ENCODE measurements around the gene ESPL1. TPM values are rescaled to one million over a fixed set of nuclear protein-coding genes. Genes with fewer than 3 reads are reported as not detected.

Gene ESPL1
- polyA plus RNA-seq, 2 of the 4 experiments (the other 2 are of a cell fraction) = 10.0 to 16.5 TPM

- Histone ChIP-seq H3K27ac (no peak overlapping the region), H3K9me3 (no peaks in the 10 kb centered on the region), H3K4me2 (no peak overlapping the region), H3K4me1 (no peaks in the 10 kb centered on the region), H3K4me3 (no peak overlapping the region)
- ATAC-seq = no peak
- TF ChIP-seq RFX5 (IDR thresholded peaks at IDR 0.05) (no peak), BCL3 (IDR thresholded peaks at IDR 0.05) (no peak)
- no peak for DNase-seq (ENCODE audit: low read depth in 1 of 2, low spot score in 1 of 2)
- ChIA-PET CTCF (interaction anchor here (0.8 to 21.4 kb wide), 9 partner anchors 8 to 175 kb away, joined by 3 to 638 read pairs (median 5); partner anchors contain the start of gene AAAS), POLR2A (no interaction called here)
- WGBS (ENCODE audit: missing lambda C conversion rate) = 52% methylated on average over 7 of the region's 7 CpGs
- FAIRE-seq = no peak
Measured at GRCh38 chr12:53333845-53334244, 65.7 kb downstream of the ESPL1 start.

GRCh38 chr12:53334822-53335221 lies 66.7 kb downstream of the ESPL1 start:
- ChIA-PET POLR2A (interaction anchor here (1.0 to 1.7 kb wide), 2 partner anchors 10 kb away, joined by 4 read pairs; no protein-coding TSS in a partner anchor), CTCF (interaction anchor here (1.0 to 21.4 kb wide), 8 partner anchors 7 to 86 kb away, joined by 4 to 638 read pairs (median 7); partner anchors contain the start of gene AAAS)
- Histone ChIP-seq H3K4me1 (no peaks in the 10 kb centered on the region), H3K4me3 (no peak overlapping the region), H3K27ac (no peak overlapping the region), H3K9me3 (no peaks in the 10 kb centered on the region), H3K4me2 (no peak overlapping the region)
- 63% methylated on average over 8 of the region's 8 CpGs for WGBS (ENCODE audit: missing lambda C conversion rate)
- ATAC-seq (no peak), DNase-seq (ENCODE audit: low read depth in 1 of 2, low spot score in 1 of 2) (no peak), FAIRE-seq (no peak)
- no peak for TF ChIP-seq ELK1 (IDR thresholded peaks at IDR 0.05; ENCODE audit: low read depth, low read length)
- TF ChIP-seq EHMT2 (IDR thresholded peaks at IDR 0.05; ENCODE audit: low read depth) = no peak
- TF ChIP-seq CBX8 (IDR thresholded peaks at IDR 0.05) = no peak
- no peak for TF ChIP-seq NFE2L2 (conservative IDR thresholded peaks at IDR 0.05; ENCODE audit: low read length)

- no peak for DNase-seq (ENCODE audit: low read depth in 1 of 2, low spot score in 1 of 2)
- Histone ChIP-seq H3K4me3 (no peak within 1 kb of the TSS), H3K27ac (peak within 1 kb of the TSS in 1 of 2 experiments; percentile 34; a peak in 1 of 6 replicates), H3K4me1 (no peaks in the 10 kb centered on the region), H3K4me2 (no peak within 1 kb of the TSS), H3K9me3 (no peaks in the 10 kb centered on the region)
- ChIA-PET CTCF (interaction anchor here (0.8 to 21.4 kb wide), 6 partner anchors 9 to 84 kb away, joined by 3 to 638 read pairs (median 18); partner anchors contain the start of gene AAAS), POLR2A (interaction anchor here (0.9 to 1.7 kb wide), 3 partner anchors 11 to 165 kb away, joined by 3 to 4 read pairs (median 4); partner anchors contain the start of genes AAAS and TARBP2)
- WGBS (ENCODE audit: missing lambda C conversion rate) = 71% methylated on average over 15 of the region's 15 CpGs
- TF ChIP-seq BCL3 (IDR thresholded peaks at IDR 0.05) (no peak), JUN (IDR thresholded peaks at IDR 0.05) (no peak), ZFP36 (IDR thresholded peaks at IDR 0.05; ENCODE audit: borderline replicate concordance, partially characterized antibody) (no peak)
- peak; percentile 25 to 49; a peak in 5 of 6 replicates for ATAC-seq
- FAIRE-seq = no peak
Measured at GRCh38 chr12:53336181-53336681, 68.1 kb downstream of the ESPL1 start, which contains the start of gene SP7. TSS of gene SP7 (minus strand) at chr12:53336354. CDS start at chr12:53335646, 708 bp downstream.

- H3K4me3 ChIP-seq = no peak overlapping the region
- H3K27ac ChIP-seq = no peak overlapping the region
- CTCF ChIA-PET = interaction anchor here (1.1 to 2.0 kb wide), 3 partner anchors 9 to 15 kb away, joined by 3 to 7 read pairs (median 3); no protein-coding TSS in a partner anchor
- DNase-seq (ENCODE audit: low read depth in 1 of 2, low spot score in 1 of 2) (no peak), FAIRE-seq (no peak), ATAC-seq (no peak)
- POLR2A ChIA-PET = no interaction called here
- H3K4me2 ChIP-seq = no peak overlapping the region
- 37% methylated on average over 11 of the region's 11 CpGs for WGBS (ENCODE audit: missing lambda C conversion rate)
- no peaks in the 10 kb centered on the region for H3K4me1 ChIP-seq
- TF ChIP-seq NFE2L2 (conservative IDR thresholded peaks at IDR 0.05; ENCODE audit: low read length) (no peak), MYC (IDR thresholded peaks at IDR 0.05; ENCODE audit: borderline replicate concordance, low read length) (no peak), HOXA7 (CRISPR knock-in tag; IDR thresholded peaks at IDR 0.05) (no peak), ZFP36 (IDR thresholded peaks at IDR 0.05; ENCODE audit: borderline replicate concordance, partially characterized antibody) (no peak), EHF (CRISPR knock-in tag; IDR thresholded peaks at IDR 0.05) (no peak), HOXB5 (CRISPR knock-in tag; IDR thresholded peaks at IDR 0.05) (no peak), CHD2 (IDR thresholded peaks at IDR 0.05; ENCODE audit: low read length, partially characterized antibody) (no peak), BHLHE40 (IDR thresholded peaks at IDR 0.05; ENCODE audit: low read depth, low read length) (no peak), RFX5 (IDR thresholded peaks at IDR 0.05) (no peak), ZSCAN20 (CRISPR knock-in tag; IDR thresholded peaks at IDR 0.05) (no peak), CBX2 (IDR thresholded peaks at IDR 0.05; ENCODE audit: borderline replicate concordance, low read depth) (no peak)
- H3K9me3 ChIP-seq = no peaks in the 10 kb centered on the region
Measured at GRCh38 chr12:53338017-53338416, 69.9 kb downstream of the ESPL1 start.
